IgD-negative memory B cell (primary cell): ENCODE data around the gene COL4A3. TPM values are rescaled to one million over a fixed set of nuclear protein-coding genes. Genes with fewer than 3 reads are reported as not detected.
A peak's percentile ranks its signal among the peaks of the same experiment; 100 is the strongest.

ENCODE experiments used
- H3K27ac Mint-ChIP-seq, 3 donors: one replicate each; pipeline ENCODE4 v1.8.0; 2020 to 2022; ENCODE audit warnings: mild to moderate bottlenecking in 3 of 3, mixed read lengths in 3 of 3, moderate library complexity in 1 of 3
- H3K27me3 Mint-ChIP-seq: one replicate; pipeline ENCODE4 v1.8.0; 2021; ENCODE audit warnings: mixed read lengths
- H3K36me3 Mint-ChIP-seq: one replicate; pipeline ENCODE4 v1.8.0; 2020; ENCODE audit warnings: mild to moderate bottlenecking, mixed read lengths
- H3K4me1 Mint-ChIP-seq, 3 donors: one replicate each; pipeline ENCODE4 v1.8.0; 2020 to 2022; ENCODE audit warnings: mixed read lengths in 3 of 3, mild to moderate bottlenecking in 1 of 3
- H3K4me3 Mint-ChIP-seq, 4 donors: one replicate each; pipeline ENCODE4 v1.8.0; 2020 to 2022; ENCODE audit warnings: mild to moderate bottlenecking in 4 of 4, mixed read lengths in 4 of 4, moderate library complexity in 3 of 4
- H3K9me3 Mint-ChIP-seq, 3 donors: one replicate each; pipeline ENCODE4 v1.8.0; 2020 to 2021; ENCODE audit warnings: mixed read lengths in 3 of 3, mild to moderate bottlenecking in 1 of 3
- polyA plus RNA-seq: library from polyadenylated mRNA; unstranded; fragments of 300-500 nt; fragmentation: Illumina TruSeq; gene quantifications from one replicate; pipeline ENCODE4 v1.2.3, GENCODE V29; 2021

COL4A3 gene
- polyA plus RNA-seq, result 6.2 TPM

DNA sequence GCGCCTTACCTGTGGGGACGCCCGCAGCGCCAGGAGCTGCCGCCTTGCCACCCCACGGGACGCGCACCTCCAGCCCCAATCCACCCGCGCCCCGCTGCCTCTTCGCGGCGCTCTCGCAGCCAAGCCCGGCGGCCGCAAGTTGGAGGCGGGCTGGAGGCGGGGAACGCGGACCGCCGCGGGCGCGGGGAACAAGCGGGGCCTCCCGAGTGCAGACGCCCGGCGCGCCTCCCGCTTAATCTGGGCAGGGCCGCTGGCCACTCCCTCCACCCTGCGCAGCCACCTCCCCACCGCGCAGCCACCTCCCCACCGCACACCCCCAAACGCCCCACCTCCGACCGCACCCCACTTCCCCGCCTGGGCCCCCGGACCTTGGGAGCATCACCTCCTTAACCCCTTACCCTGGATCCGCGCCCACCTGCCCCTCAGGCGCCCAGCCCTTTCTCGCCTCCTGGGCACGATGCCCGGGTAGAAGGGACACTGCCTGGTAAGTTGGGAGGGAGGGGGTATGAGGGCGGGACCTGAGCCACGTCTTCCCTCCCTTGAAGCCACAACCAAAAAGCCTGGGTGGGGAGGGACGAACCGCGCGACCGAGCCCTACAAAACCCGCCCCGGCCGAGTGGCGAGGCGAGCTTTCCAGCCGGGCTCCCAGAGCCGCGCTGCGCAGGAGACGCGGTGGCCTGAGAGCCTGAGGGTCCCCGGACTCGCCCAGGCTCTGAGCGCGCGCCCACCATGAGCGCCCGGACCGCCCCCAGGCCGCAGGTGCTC, at the start of gene COL4A3, which contains the start of gene COL4A4:
TSS of gene COL4A3 (plus strand) at position 627 of the 765 bp plus-strand sequence. CDS start at position 730, 103 bp downstream.
TSS of gene COL4A4 (minus strand) at position 208 of the 765 bp plus-strand sequence. CDS start 16,722 bp downstream, outside the sequence.
- Mint-ChIP-seq H3K36me3 (peaks cover 7% of the 10 kb centered on the region), H3K27ac (peak within 1 kb of the TSS; percentile 89 to 94 (median 93)), H3K4me1 (peaks cover 39 to 49% (median 46%) of the 10 kb centered on the region in 3 donors), H3K9me3 (peaks cover 0 to 2% (median 2%) of the 10 kb centered on the region in 3 donors), H3K4me3 (peak within 1 kb of the TSS; percentile 88 to 98 (median 96)), H3K27me3 (peaks cover 2% of the 10 kb centered on the region)

DNA sequence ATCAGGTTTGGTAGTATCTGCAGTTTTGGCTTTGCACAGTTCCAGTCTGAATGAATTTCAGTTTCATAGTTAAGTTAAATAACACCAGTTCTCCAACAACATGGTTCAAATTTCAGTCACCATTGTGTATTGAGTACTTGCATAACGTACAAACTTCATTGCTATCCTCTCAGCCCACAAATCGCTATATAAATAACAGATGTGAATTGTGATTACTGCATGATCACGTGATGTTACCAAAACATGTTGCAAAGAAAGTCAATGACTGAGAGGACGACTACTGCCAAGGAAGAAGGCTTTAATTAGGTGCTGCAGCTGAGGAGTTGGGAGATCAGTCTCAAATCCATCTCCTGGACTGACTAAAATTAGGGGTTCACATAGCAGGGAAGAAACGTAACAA, 48.7 kb upstream of the COL4A3 start:
- H3K27me3 Mint-ChIP-seq, result no peaks in the 10 kb centered on the region
- H3K9me3 Mint-ChIP-seq, result no peaks in the 10 kb centered on the region
- no peak overlapping the region for H3K27ac Mint-ChIP-seq
- H3K36me3 Mint-ChIP-seq, result peaks cover 18% of the 10 kb centered on the region
- H3K4me1 Mint-ChIP-seq, result peaks cover 0 to 1% (median 0%) of the 10 kb centered on the region in 3 donors
- H3K4me3 Mint-ChIP-seq, result no peak overlapping the region

DNA sequence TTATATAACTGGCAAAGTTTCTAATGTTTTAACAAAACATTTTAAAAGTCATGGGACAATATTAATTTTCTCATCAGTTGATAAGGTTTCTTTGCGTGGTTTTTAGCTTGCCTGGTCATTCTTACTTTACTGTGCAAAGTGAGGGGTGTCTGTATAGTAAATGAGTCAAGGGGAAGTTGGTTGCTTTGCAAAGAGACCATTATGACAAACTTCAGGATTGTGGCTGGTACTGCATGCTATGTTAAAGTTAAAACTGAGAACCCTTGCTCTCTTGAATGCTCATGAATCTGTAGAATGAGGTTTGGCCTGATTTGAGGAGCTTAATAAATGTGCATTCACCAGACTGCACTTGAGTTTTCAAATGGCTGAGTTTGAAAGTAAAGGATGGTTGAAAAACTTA, 47.4 kb upstream of the COL4A3 start:
- H3K9me3 Mint-ChIP-seq, result no peaks in the 10 kb centered on the region
- peak overlapping the region in 2 of 3 donors; percentile 32 to 81 for H3K27ac Mint-ChIP-seq
- H3K36me3 Mint-ChIP-seq, result peaks cover 10% of the 10 kb centered on the region
- H3K4me1 Mint-ChIP-seq, result peaks cover 0 to 1% (median 0%) of the 10 kb centered on the region in 3 donors
- H3K27me3 Mint-ChIP-seq, result no peaks in the 10 kb centered on the region
- H3K4me3 Mint-ChIP-seq, result no peak overlapping the region

DNA sequence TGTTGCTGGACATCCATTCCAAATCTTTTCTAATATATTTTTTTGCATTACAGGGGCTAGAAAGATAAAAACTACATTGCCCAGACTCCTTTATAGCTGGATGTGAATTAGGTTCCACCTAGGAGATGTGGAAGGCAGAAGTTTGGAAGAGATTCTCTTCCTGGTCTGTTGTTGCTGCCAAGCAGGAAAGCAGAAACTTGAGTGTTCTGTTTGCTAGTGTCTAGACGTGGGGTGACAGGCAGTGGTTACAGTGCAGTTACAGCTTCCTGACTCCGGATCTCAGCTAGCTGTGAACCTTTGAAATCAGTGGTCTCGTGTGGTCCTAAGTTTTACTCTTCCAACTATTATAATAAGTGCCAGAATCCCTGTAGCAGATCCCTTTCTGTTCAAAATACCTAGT, 46.6 kb upstream of the COL4A3 start:
- Mint-ChIP-seq H3K27me3 (no peaks in the 10 kb centered on the region), H3K4me3 (no peak overlapping the region), H3K36me3 (peaks cover 8% of the 10 kb centered on the region), H3K27ac (no peak overlapping the region), H3K4me1 (peaks cover 0 to 1% (median 0%) of the 10 kb centered on the region in 3 donors), H3K9me3 (no peaks in the 10 kb centered on the region)

DNA sequence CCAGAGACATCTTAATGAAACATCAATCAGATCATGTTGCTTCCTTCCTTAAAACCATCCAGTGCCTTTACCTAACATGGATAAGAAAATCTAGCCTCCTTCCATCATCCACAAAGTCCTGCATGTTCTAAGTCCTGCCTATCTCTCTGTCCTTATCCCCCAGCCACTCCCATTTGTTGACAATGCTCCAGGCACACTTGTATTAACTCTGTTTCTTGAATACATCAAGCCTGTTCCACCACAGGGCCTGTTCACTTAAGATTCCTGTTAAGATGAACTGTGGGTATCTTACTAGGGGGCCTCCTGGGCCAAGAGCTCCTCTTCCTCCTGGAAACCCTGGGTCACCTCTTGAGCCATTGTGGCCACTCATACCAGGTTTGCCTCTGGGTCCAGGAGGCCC, 46.1 kb upstream of the COL4A3 start:
- H3K4me3 Mint-ChIP-seq, result no peak overlapping the region
- H3K27me3 Mint-ChIP-seq, result no peaks in the 10 kb centered on the region
- no peak overlapping the region for H3K27ac Mint-ChIP-seq
- H3K36me3 Mint-ChIP-seq, result peaks cover 10% of the 10 kb centered on the region
- peaks cover 0 to 1% (median 0%) of the 10 kb centered on the region in 3 donors for H3K4me1 Mint-ChIP-seq
- no peaks in the 10 kb centered on the region for H3K9me3 Mint-ChIP-seq

DNA sequence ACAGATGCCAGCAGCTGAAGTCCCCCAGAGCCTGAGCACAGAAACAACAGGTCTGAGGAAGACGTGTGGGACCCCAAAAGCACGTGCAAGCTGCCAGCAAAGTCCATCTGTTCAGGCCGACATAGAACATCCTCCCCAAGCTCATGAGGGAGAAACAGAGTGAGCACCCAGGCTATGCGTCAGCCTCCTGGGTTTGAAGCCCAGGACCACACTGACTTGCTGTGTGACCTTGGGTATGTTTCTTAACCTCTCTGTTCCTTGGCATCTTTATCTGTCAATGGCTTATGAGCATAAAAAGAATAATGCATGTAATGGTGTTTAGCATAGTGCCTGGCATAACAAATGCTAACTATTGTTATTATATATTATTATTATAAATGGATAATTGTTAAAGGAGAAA, 40.7 kb upstream of the COL4A3 start:
- Mint-ChIP-seq H3K4me3 (no peak overlapping the region), H3K9me3 (no peaks in the 10 kb centered on the region), H3K36me3 (peaks cover 2% of the 10 kb centered on the region), H3K27me3 (no peaks in the 10 kb centered on the region), H3K4me1 (peaks cover 0 to 2% (median 0%) of the 10 kb centered on the region in 3 donors), H3K27ac (no peak overlapping the region)

DNA sequence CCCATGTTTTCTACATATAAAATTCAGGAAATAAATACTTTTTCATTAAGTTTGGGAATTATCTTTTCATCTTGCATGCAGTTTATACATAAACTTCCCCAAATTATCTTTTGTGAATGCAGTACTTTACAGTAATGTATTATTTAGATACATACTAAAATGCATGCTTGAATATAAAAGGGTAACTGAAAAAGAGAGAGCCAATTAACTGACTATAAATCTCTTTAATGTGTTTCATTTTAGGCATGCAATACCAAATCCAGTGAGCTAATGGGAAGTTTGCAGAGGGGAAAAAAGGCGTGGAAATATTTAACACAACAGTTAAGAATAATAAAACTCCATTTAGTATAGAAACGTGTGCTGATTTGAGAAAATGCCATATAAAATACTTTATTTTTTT, 39.6 kb upstream of the COL4A3 start:
- no peak overlapping the region for H3K4me3 Mint-ChIP-seq
- no peak overlapping the region for H3K27ac Mint-ChIP-seq
- H3K4me1 Mint-ChIP-seq, result peaks cover 0 to 2% (median under 1%) of the 10 kb centered on the region in 3 donors
- H3K9me3 Mint-ChIP-seq, result no peaks in the 10 kb centered on the region
- peaks cover 3% of the 10 kb centered on the region for H3K36me3 Mint-ChIP-seq
- no peaks in the 10 kb centered on the region for H3K27me3 Mint-ChIP-seq

DNA sequence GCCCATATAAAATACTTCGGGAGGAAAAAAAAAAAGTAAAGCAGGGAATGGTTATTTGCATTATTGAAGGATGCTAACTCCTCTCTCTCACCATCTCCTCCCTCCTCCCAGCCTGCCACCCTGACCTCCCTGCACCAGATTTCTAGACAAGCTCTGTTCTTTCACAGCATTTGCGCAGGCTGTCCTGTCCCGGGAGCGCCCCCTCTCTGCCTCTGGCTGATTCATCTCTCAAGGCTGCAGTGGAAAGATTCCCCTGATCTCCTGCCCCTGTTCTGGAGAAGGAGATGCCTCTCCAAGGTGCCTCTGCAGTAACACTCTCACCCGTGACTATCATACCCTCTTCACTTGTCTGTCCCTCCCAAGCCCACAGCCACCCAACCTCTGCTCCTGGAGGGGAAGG, 38.9 kb upstream of the COL4A3 start:
- peaks cover 0 to 2% (median 2%) of the 10 kb centered on the region in 3 donors for H3K4me1 Mint-ChIP-seq
- H3K4me3 Mint-ChIP-seq, result no peak overlapping the region
- H3K27ac Mint-ChIP-seq, result no peak overlapping the region
- peaks cover 4% of the 10 kb centered on the region for H3K36me3 Mint-ChIP-seq
- no peaks in the 10 kb centered on the region for H3K27me3 Mint-ChIP-seq
- no peaks in the 10 kb centered on the region for H3K9me3 Mint-ChIP-seq

DNA sequence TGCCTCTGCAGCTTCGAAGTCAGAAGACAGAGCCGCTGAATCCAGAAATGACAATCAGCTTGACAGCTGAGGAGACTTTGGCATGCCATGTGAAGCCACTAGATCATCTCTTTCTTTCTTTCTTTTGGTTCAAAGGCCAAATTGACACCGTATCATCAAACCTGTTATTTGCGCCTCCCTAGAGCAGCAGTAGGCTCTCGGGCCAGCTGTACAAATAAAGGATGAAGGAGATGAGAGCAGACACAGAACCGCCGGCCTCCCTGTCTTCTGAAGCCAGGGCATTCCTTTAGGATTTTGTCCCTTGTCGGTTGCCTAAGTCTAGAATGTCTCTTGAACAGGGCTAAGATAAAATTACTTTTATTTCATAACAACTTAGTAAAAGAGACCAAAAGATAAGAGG, 37.2 kb upstream of the COL4A3 start:
- peaks cover 4% of the 10 kb centered on the region for H3K36me3 Mint-ChIP-seq
- H3K27me3 Mint-ChIP-seq, result no peaks in the 10 kb centered on the region
- H3K4me1 Mint-ChIP-seq, result peaks cover 0 to 3% (median 2%) of the 10 kb centered on the region in 3 donors
- no peaks in the 10 kb centered on the region for H3K9me3 Mint-ChIP-seq
- H3K4me3 Mint-ChIP-seq, result no peak overlapping the region
- no peak overlapping the region for H3K27ac Mint-ChIP-seq

DNA sequence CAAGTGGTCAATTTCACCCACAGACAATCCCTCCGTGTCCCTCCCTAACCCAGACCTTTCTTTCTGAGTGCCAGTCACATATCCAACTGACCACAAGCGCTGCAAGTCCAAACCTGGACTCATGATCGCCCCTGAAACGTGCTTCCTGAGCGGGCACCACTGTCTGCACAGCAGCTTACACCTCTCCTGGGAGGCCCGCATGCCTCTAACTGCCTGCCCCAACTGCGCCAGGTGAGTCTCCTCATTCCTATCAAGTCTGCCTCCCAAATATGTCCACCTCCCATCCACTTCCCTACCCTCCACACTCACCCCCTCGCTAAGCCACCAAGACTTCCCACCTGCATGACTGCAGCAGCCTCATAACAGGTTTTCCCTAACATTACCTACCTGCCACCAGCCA, 33.8 kb upstream of the COL4A3 start:
- H3K36me3 Mint-ChIP-seq, result peaks cover 2% of the 10 kb centered on the region
- H3K27me3 Mint-ChIP-seq, result no peaks in the 10 kb centered on the region
- H3K27ac Mint-ChIP-seq, result no peak overlapping the region
- peaks cover 0 to 2% (median 1%) of the 10 kb centered on the region in 3 donors for H3K4me1 Mint-ChIP-seq
- no peaks in the 10 kb centered on the region for H3K9me3 Mint-ChIP-seq
- no peak overlapping the region for H3K4me3 Mint-ChIP-seq

DNA sequence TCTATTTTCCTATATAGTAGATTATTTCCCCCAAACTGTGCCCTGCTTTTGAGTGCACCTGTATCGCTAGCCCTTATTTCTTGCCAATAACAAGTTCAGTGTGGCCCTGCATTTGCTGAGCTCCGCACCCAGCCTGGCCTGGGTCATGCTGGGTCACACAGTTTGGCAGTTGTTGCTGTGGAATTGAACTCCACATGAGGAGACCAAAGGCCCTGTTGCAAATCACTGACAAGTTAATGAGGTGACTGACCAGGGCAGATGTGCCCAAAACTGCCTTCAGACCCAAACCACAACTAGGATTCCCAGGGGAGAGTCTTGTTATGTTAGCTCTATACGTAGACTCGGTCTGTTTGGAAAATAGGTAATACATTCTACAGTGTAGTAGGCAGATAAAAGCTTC, 31.4 kb upstream of the COL4A3 start:
- Mint-ChIP-seq H3K27me3 (no peaks in the 10 kb centered on the region), H3K4me1 (peaks cover 0 to 4% (median 2%) of the 10 kb centered on the region in 3 donors), H3K9me3 (no peaks in the 10 kb centered on the region), H3K4me3 (no peak overlapping the region), H3K36me3 (peaks cover 4% of the 10 kb centered on the region), H3K27ac (peak overlapping the region in 1 of 3 donors; percentile 18)

DNA sequence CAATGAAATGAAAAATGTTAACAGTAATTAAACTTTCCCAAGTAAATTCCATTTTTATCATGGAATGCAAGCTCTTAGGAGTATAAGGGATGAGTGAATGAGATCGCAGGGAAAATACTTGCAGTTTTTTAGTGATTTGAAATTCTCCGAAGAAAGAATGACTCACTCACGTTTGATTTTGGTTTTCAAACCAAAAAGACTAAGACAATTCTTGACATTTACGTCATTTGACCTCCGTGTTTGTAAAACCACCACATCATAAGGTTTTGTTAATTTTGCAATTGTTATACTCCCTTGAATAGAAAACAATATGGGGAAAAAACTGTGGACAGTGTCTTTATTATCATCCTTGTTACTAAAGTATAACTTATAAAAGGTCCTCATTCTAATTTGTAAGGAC, 29.8 kb upstream of the COL4A3 start:
- Mint-ChIP-seq H3K4me1 (peaks cover 0 to 6% (median 2%) of the 10 kb centered on the region in 3 donors), H3K9me3 (no peaks in the 10 kb centered on the region), H3K27me3 (no peaks in the 10 kb centered on the region), H3K4me3 (no peak overlapping the region), H3K36me3 (peaks cover 4% of the 10 kb centered on the region), H3K27ac (no peak overlapping the region)

DNA sequence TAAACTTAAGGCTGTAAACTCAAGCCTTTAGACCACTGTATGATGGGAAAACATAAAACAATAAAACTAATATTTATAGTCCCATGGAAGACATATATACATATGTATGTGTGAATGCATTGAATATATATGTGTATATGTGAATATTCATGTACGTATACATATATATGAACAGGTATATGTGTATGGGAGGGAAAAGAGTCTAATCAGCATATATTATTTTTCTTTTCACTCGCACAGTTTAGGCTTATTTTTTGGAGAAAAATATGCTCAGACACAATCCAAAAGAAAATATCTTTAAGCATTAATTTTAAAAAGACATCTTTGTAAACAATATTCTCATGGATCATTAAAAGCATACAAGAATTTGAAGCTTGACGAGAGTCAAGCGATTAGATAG, 23.1 kb upstream of the COL4A3 start:
- Mint-ChIP-seq H3K9me3 (no peaks in the 10 kb centered on the region), H3K36me3 (peaks cover 2% of the 10 kb centered on the region), H3K4me1 (peaks cover 0 to 5% (median 0%) of the 10 kb centered on the region in 3 donors), H3K27me3 (no peaks in the 10 kb centered on the region), H3K4me3 (no peak overlapping the region), H3K27ac (peak overlapping the region in 1 of 3 donors; percentile 57)

DNA sequence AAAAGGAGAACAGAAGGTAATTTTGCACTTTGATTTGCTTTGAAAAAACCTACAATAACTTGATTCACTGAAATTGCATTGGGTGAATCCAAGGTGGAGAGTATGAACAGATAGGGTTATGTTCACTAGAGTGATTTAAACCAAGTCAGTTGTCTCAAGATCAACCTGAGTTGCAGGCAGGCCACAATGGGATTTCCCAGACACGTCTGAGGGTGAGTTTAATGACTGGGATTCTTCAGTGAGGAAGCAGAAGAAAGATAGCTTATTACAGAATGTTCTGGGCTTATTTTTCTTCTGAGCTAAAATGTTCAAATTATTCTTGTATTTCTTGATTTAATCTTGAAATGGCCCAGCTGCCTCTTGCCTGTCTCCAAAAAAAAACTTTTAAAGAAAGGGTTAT, 20.5 kb upstream of the COL4A3 start:
- Mint-ChIP-seq H3K27ac (no peak overlapping the region), H3K36me3 (peaks cover 3% of the 10 kb centered on the region), H3K27me3 (no peaks in the 10 kb centered on the region), H3K4me3 (no peak overlapping the region), H3K4me1 (peaks cover 0 to 2% (median 0%) of the 10 kb centered on the region in 3 donors), H3K9me3 (no peaks in the 10 kb centered on the region)

DNA sequence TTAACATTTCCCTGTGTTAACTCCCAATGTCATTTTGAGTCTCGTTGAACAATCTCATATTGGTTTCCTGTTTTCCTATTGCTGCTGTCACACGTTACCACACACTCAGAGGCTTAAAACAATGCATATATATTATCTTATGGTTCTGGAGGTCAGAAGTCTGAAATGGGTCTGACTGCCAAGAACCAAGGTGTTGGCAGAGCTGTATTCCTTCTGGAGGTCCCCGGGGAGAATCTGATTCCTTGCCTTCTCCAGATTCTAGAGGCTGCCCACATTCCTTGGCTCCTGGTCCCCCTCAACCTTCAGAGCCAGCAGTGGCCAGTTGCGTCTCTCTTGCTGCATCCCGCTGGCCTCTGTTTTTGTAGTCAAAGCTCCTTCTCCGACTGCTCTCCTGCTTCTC, 18.0 kb upstream of the COL4A3 start:
- H3K4me3 Mint-ChIP-seq, result no peak overlapping the region
- H3K27me3 Mint-ChIP-seq, result no peaks in the 10 kb centered on the region
- peaks cover 0 to 4% (median 3%) of the 10 kb centered on the region in 3 donors for H3K9me3 Mint-ChIP-seq
- H3K4me1 Mint-ChIP-seq, result peaks cover 0 to 1% (median 0%) of the 10 kb centered on the region in 3 donors
- peaks cover 3% of the 10 kb centered on the region for H3K36me3 Mint-ChIP-seq
- peak overlapping the region in 1 of 3 donors; percentile 68 for H3K27ac Mint-ChIP-seq

DNA sequence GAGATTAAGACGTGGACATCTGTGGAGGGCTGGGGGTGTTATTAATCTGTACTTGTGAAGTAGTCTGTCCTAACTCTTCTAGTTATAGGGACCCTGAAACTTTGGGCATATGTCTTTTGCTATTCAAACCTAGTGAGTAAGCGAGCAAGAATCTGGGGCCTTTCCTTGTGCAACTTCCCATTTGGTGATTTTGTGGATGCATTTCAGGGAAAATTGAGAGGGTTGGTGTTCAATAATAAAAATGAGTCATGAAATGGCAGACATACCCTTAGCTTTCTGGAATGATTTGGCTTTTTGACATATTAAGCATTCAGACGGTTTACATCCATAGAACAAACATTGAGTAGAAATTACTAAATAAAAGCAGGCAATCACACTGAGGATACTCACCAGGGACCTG, 17.4 kb upstream of the COL4A3 start:
- H3K4me3 Mint-ChIP-seq, result no peak overlapping the region
- H3K27me3 Mint-ChIP-seq, result no peaks in the 10 kb centered on the region
- H3K27ac Mint-ChIP-seq, result peak overlapping the region in 1 of 3 donors; percentile 68
- peaks cover 2 to 5% (median 2%) of the 10 kb centered on the region in 3 donors for H3K4me1 Mint-ChIP-seq
- peaks cover 4% of the 10 kb centered on the region for H3K36me3 Mint-ChIP-seq
- peaks cover 0 to 4% (median 3%) of the 10 kb centered on the region in 3 donors for H3K9me3 Mint-ChIP-seq
